Spinal cord (tissue), 10 donors: Measurements from ENCODE around the gene SRPRB. TPM values are rescaled to one million over a fixed set of nuclear protein-coding genes. Genes with fewer than 3 reads are reported as not detected.

Experiments used
- DNase-seq, 6 donors: peaks; one replicate each; pipeline versions ENCODE4 v3.0.0 to v3.0.0-alpha.2; 2013 to 2015; ENCODE audit warnings: low spot score in 6 of 6, low read depth in 4 of 6
- H3K27ac ChIP-seq: one replicate; pipeline ENCODE4 v1.5.1; 2013; ENCODE audit warnings: low read depth, low read length, control low read depth
- H3K27me3 ChIP-seq: one replicate; pipeline ENCODE4 v1.6.1; 2013; ENCODE audit warnings: low read length; ENCODE audit not compliant: control insufficient read depth, insufficient read depth
- H3K36me3 ChIP-seq: one replicate; pipeline ENCODE4 v1.6.1; 2013; ENCODE audit warnings: low read length; ENCODE audit not compliant: control insufficient read depth, insufficient read depth
- H3K4me1 ChIP-seq: one replicate; pipeline ENCODE4 v1.6.1; 2013; ENCODE audit warnings: low read length; ENCODE audit not compliant: control insufficient read depth, insufficient read depth
- H3K4me3 ChIP-seq: one replicate; pipeline ENCODE4 v1.5.1; 2013; ENCODE audit warnings: low read depth, low read length, control low read depth
- H3K9me3 ChIP-seq: one replicate; pipeline ENCODE4 v1.6.1; 2013; ENCODE audit warnings: low read length; ENCODE audit not compliant: control insufficient read depth, insufficient read depth
- WGBS: methylation state at CpG from one replicate; pipeline ENCODE4 v1.1.5; 2013; ENCODE audit warnings: missing lambda C conversion rate; ENCODE audit not compliant: insufficient coverage; 5-methylcytosine and 5-hydroxymethylcytosine counted together
- long read RNA-seq, 4 donors: transcript quantifications; one replicate each; lab custom pipeline, GENCODE V29; 2026
- polyA plus RNA-seq, 2 donors: library from polyadenylated mRNA; unstranded; fragments of 120-200 nt; gene quantifications; one replicate each; pipeline ENCODE4 v1.2.1, GENCODE V29; 2013; ENCODE audit not compliant: insufficient read length in 2 of 2
- total RNA-seq, 2 donors: library from RNA; depleted of rRNA in 1 of 2; stranded (reverse); fragments of 120-200 nt in 1 of 2; fragments of >200 nt in 1 of 2; gene quantifications; one replicate each; pipeline versions ENCODE4 v1.2.3 to v1.2.4, GENCODE V29; 2013 to 2014
- donor health status: healthy.

SRPRB gene
- total RNA-seq (10 to 100 TPM; 56.1 to 70.7 TPM), polyA plus RNA-seq (10 to 100 TPM; 69.6 to 74.6 TPM)
- long read RNA-seq, donor 1, partial matches to known transcripts = 114 of 159 reads
- long read RNA-seq, donor 1, other reads (novel, unspliced or antisense) = 43 of 159 reads
- long read RNA-seq, donor 2, partial matches to known transcripts = 43 of 44 reads
- long read RNA-seq, donor 2, other reads (novel, unspliced or antisense) = 0 of 44 reads
- long read RNA-seq, donor 3, partial matches to known transcripts = 72 of 72 reads
- long read RNA-seq, donor 3, other reads (novel, unspliced or antisense) = 0 of 72 reads
- long read RNA-seq, donor 4, partial matches to known transcripts = 13 of 13 reads
- long read RNA-seq, donor 4, other reads (novel, unspliced or antisense) = 0 of 13 reads

- Histone ChIP-seq H3K9me3 (no peaks in the 10 kb centered on the region), H3K4me3 (peak within 1 kb of the TSS; percentile 85), H3K36me3 (peaks cover 4% of the 10 kb centered on the region), H3K4me1 (peaks cover 2% of the 10 kb centered on the region), H3K27ac (peak within 1 kb of the TSS; percentile 48), H3K27me3 (no peaks in the 10 kb centered on the region)
- DNase-seq = peak; percentile 84 to 99 (median 91)
- under 1% methylated on average over 53 of the region's 53 CpGs for WGBS
Observed at GRCh38 chr3:133805702-133806475, at the start of gene SRPRB. SRPRB (plus strand) TSS chr3:133805815; CDS start chr3:133805849, 34 bp downstream.

- H3K27me3 ChIP-seq = no peaks in the 10 kb centered on the region
- H3K4me3 ChIP-seq = no peak overlapping the region
- H3K27ac ChIP-seq = no peak overlapping the region
- H3K9me3 ChIP-seq = no peaks in the 10 kb centered on the region
- H3K4me1 ChIP-seq = peaks cover 4% of the 10 kb centered on the region
- peaks cover 44% of the 10 kb centered on the region for H3K36me3 ChIP-seq
- WGBS = 83% methylated on average over 19 of the region's 20 CpGs
- no peak for DNase-seq
Observed at GRCh38 chr3:133756716-133757694, 48.6 kb upstream of the SRPRB start.

GRCh38 chr3:133757701-133758567, 47.7 kb upstream of the SRPRB start:
- Histone ChIP-seq H3K27me3 (no peaks in the 10 kb centered on the region), H3K4me3 (no peak overlapping the region), H3K4me1 (peaks cover 4% of the 10 kb centered on the region), H3K36me3 (peaks cover 44% of the 10 kb centered on the region), H3K27ac (no peak overlapping the region), H3K9me3 (no peaks in the 10 kb centered on the region)
- WGBS = 88% methylated on average over 5 of the region's 6 CpGs
- DNase-seq = no peak

- H3K4me1 ChIP-seq = peaks cover 4% of the 10 kb centered on the region
- no peak overlapping the region for H3K4me3 ChIP-seq
- no peaks in the 10 kb centered on the region for H3K9me3 ChIP-seq
- H3K27ac ChIP-seq = no peak overlapping the region
- WGBS = 83% methylated on average over 1 of the region's 1 CpG
- no peaks in the 10 kb centered on the region for H3K27me3 ChIP-seq
- DNase-seq = no peak
- H3K36me3 ChIP-seq = peaks cover 41% of the 10 kb centered on the region
Observed at GRCh38 chr3:133758568-133758928, 47.1 kb upstream of the SRPRB start.

GRCh38 chr3:133758964-133759739, 46.5 kb upstream of the SRPRB start:
- Histone ChIP-seq H3K27ac (no peak overlapping the region), H3K9me3 (no peaks in the 10 kb centered on the region), H3K27me3 (no peaks in the 10 kb centered on the region), H3K4me3 (no peak overlapping the region), H3K4me1 (peaks cover 4% of the 10 kb centered on the region), H3K36me3 (peaks cover 35% of the 10 kb centered on the region)
- no peak for DNase-seq
- 85% methylated on average over 9 of the region's 9 CpGs for WGBS

GRCh38 chr3:133759740-133760305, 45.8 kb upstream of the SRPRB start:
- no CpG with 5 or more reads among the region's 2 CpGs for WGBS
- Histone ChIP-seq H3K27ac (no peak overlapping the region), H3K27me3 (no peaks in the 10 kb centered on the region), H3K36me3 (peaks cover 31% of the 10 kb centered on the region), H3K9me3 (no peaks in the 10 kb centered on the region), H3K4me1 (peaks cover 4% of the 10 kb centered on the region), H3K4me3 (no peak overlapping the region)
- DNase-seq = no peak

GRCh38 chr3:133760916-133761315, 44.7 kb upstream of the SRPRB start:
- H3K9me3 ChIP-seq = no peaks in the 10 kb centered on the region
- no peak overlapping the region for H3K4me3 ChIP-seq
- H3K27ac ChIP-seq = no peak overlapping the region
- no peak for DNase-seq
- WGBS = 100% methylated on average over 1 of the region's 2 CpGs
- H3K4me1 ChIP-seq = peaks cover 4% of the 10 kb centered on the region
- no peaks in the 10 kb centered on the region for H3K27me3 ChIP-seq
- peaks cover 23% of the 10 kb centered on the region for H3K36me3 ChIP-seq
